H9 (cell line): ENCODE data around the gene CSAG3. TPM values are rescaled to one million over a fixed set of nuclear protein-coding genes. Genes with fewer than 3 reads are reported as not detected.
"Not testable (repeated sequence)": the region's sequence is repeated elsewhere in the genome, so short reads cannot be mapped to it uniquely, and the experiment has no call there.

Experiments used
- DNase-seq: peaks from one replicate; pipeline ENCODE4 v3.0.0-alpha.2; 2017
- H2AFZ ChIP-seq: one replicate; pipeline ENCODE4 v1.6.1; 2013; ENCODE audit warnings: mild to moderate bottlenecking, low read length, control low read depth, moderate library complexity
- H2AK5ac ChIP-seq: 2 replicates; pipeline ENCODE4 v1.6.1; 2013; ENCODE audit warnings: low read length, control low read depth, mixed read lengths; ENCODE audit not compliant: insufficient read length
- H2BK120ac ChIP-seq: one replicate; pipeline ENCODE4 v1.6.1; 2013; ENCODE audit warnings: low read depth, mild to moderate bottlenecking, low read length, control low read depth, inconsistent platforms; ENCODE audit not compliant: poor library complexity, severe bottlenecking
- H2BK12ac ChIP-seq: 2 replicates; pipeline ENCODE4 v1.6.1; 2013; ENCODE audit warnings: low read length, control low read depth, mixed read lengths, low read depth; ENCODE audit not compliant: insufficient read length
- H2BK15ac ChIP-seq: 2 replicates; pipeline ENCODE4 v1.6.1; 2013; ENCODE audit warnings: low read depth, low read length, control low read depth
- H2BK20ac ChIP-seq: one replicate; pipeline ENCODE4 v1.6.1; 2013; ENCODE audit warnings: low read depth, mild to moderate bottlenecking, low read length, control low read depth, inconsistent platforms; ENCODE audit not compliant: poor library complexity, severe bottlenecking
- H2BK5ac ChIP-seq: 2 replicates; pipeline ENCODE4 v1.6.1; 2013; ENCODE audit warnings: low read length, control low read depth, mixed read lengths; ENCODE audit not compliant: insufficient read length
- H3K14ac ChIP-seq: 2 replicates; pipeline ENCODE4 v1.6.1; 2013; ENCODE audit warnings: low read length, control low read depth; ENCODE audit not compliant: insufficient read depth
- H3K18ac ChIP-seq: 2 replicates; pipeline ENCODE4 v1.6.1; 2013; ENCODE audit warnings: low read depth, mild to moderate bottlenecking, mixed read lengths, low read length, control low read depth; ENCODE audit not compliant: insufficient read length
- H3K23ac ChIP-seq: 2 replicates; pipeline ENCODE4 v1.6.1; 2013; ENCODE audit warnings: low read length, control low read depth, mixed read lengths, low read depth; ENCODE audit not compliant: insufficient read length
- H3K23me2 ChIP-seq: 2 replicates; pipeline ENCODE4 v1.6.1; 2013; ENCODE audit warnings: low read depth, mild to moderate bottlenecking, mixed read lengths, low read length, control low read depth; ENCODE audit not compliant: insufficient read length, poor library complexity, severe bottlenecking
- H3K27ac ChIP-seq: 2 replicates; pipeline ENCODE4 v1.5.1; 2013; ENCODE audit warnings: low read length, control low read depth, mixed read lengths, low read depth; ENCODE audit not compliant: insufficient read length
- H3K27me3 ChIP-seq: 2 replicates; pipeline ENCODE4 v1.6.1; 2013; ENCODE audit warnings: low read length, control low read depth, inconsistent platforms; ENCODE audit not compliant: insufficient read depth
- H3K4ac ChIP-seq: 2 replicates; pipeline ENCODE4 v1.6.1; 2013; ENCODE audit warnings: low read depth, mild to moderate bottlenecking, control low read depth, inconsistent platforms, low read length, moderate library complexity
- H3K4me1 ChIP-seq: 2 replicates; pipeline ENCODE4 v1.6.1; 2013; ENCODE audit warnings: low read length, control low read depth, inconsistent platforms; ENCODE audit not compliant: insufficient read depth
- H3K4me2 ChIP-seq: 2 replicates; pipeline ENCODE4 v1.6.1; 2013; ENCODE audit warnings: low read length, control low read depth, mixed read lengths; ENCODE audit not compliant: insufficient read length, insufficient read depth
- H3K56ac ChIP-seq: 2 replicates; pipeline ENCODE4 v1.6.1; 2013; ENCODE audit warnings: low read depth, mild to moderate bottlenecking, mixed read lengths, low read length, control low read depth; ENCODE audit not compliant: insufficient read length
- H3K79me1 ChIP-seq: 2 replicates; pipeline ENCODE4 v1.6.1; 2013; ENCODE audit warnings: low read depth, mild to moderate bottlenecking, moderate library complexity, low read length, control low read depth, inconsistent platforms; ENCODE audit not compliant: insufficient read depth, poor library complexity, severe bottlenecking
- H3K79me2 ChIP-seq: 2 replicates; pipeline ENCODE4 v1.6.1; 2013; ENCODE audit warnings: low read length, control low read depth, inconsistent platforms; ENCODE audit not compliant: insufficient read depth
- H3K9ac ChIP-seq: 2 replicates; pipeline ENCODE4 v1.6.1; 2013; ENCODE audit warnings: low read length, control low read depth, mixed read lengths; ENCODE audit not compliant: insufficient read length; ENCODE audit errors: extremely low read depth
- H3K9me3 ChIP-seq: one replicate; pipeline ENCODE4 v1.6.1; 2013; ENCODE audit warnings: low read depth, low read length, inconsistent platforms; ENCODE audit not compliant: control insufficient read depth
- H3T11ph ChIP-seq: one replicate; pipeline ENCODE4 v1.6.1; 2013; ENCODE audit warnings: mild to moderate bottlenecking, low read length, control low read depth, inconsistent platforms
- H4K20me1 ChIP-seq: one replicate; pipeline ENCODE4 v1.6.1; 2013; ENCODE audit not compliant: control insufficient read depth, insufficient read length, insufficient read depth
- H4K5ac ChIP-seq: 2 replicates; pipeline ENCODE4 v1.6.1; 2013; ENCODE audit warnings: low read depth, mild to moderate bottlenecking, mixed read lengths, low read length, control low read depth; ENCODE audit not compliant: insufficient read length
- H4K8ac ChIP-seq: replicated peaks from 2 replicates; pipeline ENCODE4 v1.6.1; 2013; ENCODE audit warnings: low read length, control low read depth, mixed read lengths, low read depth; ENCODE audit not compliant: insufficient read length
- H4K91ac ChIP-seq: 2 replicates; pipeline ENCODE4 v1.6.1; 2013; ENCODE audit warnings: low read depth, mild to moderate bottlenecking, moderate library complexity, mixed read lengths, low read length, control low read depth; ENCODE audit not compliant: insufficient read length
- H3K27ac Mint-ChIP-seq, 3 experiments: 2 replicates in 2 of 3; 3 replicates in 1 of 3; pipeline ENCODE4 v1.8.0; 2020 to 2021; ENCODE audit warnings: mixed read lengths in 3 of 3, mild to moderate bottlenecking in 1 of 3, moderate library complexity in 1 of 3
- H3K27me3 Mint-ChIP-seq: 2 replicates; pipeline ENCODE4 v1.8.0; 2021; ENCODE audit warnings: low read depth, mild to moderate bottlenecking, moderate library complexity, mixed read lengths
- H3K36me3 Mint-ChIP-seq, 3 experiments: 2 replicates in 2 of 3; 3 replicates in 1 of 3; pipeline ENCODE4 v1.8.0; 2020 to 2021; ENCODE audit warnings: low read depth in 3 of 3, mixed read lengths in 3 of 3; ENCODE audit not compliant: insufficient read depth in 1 of 3
- H3K4me1 Mint-ChIP-seq, 2 experiments: 2 replicates each; pipeline ENCODE4 v1.8.0; 2020; ENCODE audit warnings: mixed read lengths in 2 of 2
- H3K4me3 Mint-ChIP-seq, 2 experiments: 2 replicates in 1 of 2; 3 replicates in 1 of 2; pipeline ENCODE4 v1.8.0; 2020 to 2021; ENCODE audit warnings: mild to moderate bottlenecking in 2 of 2, mixed read lengths in 2 of 2, moderate library complexity in 1 of 2
- H3K9me3 Mint-ChIP-seq, 2 experiments: 2 replicates in 1 of 2; 3 replicates in 1 of 2; pipeline ENCODE4 v1.8.0; 2020; ENCODE audit warnings: mild to moderate bottlenecking in 2 of 2, mixed read lengths in 2 of 2, moderate library complexity in 1 of 2
- WGBS: extraction: QIAGEN DNeasy Blood & Tissue Kit; methylation state at CpG from one replicate; pipeline ENCODE4 v1.1.7; 2013; ENCODE audit warnings: missing lambda C conversion rate, low lambda C conversion rate, mixed read lengths; ENCODE audit not compliant: insufficient read length; ENCODE audit errors: extremely low coverage; 5-methylcytosine and 5-hydroxymethylcytosine counted together
- total RNA-seq: library from RNA; stranded (reverse); gene quantifications from 2 replicates; pipeline ENCODE4 v1.2.1, GENCODE V29; 2021
- TF ChIP-seq, protein P1 (sequence below): fragments of 200-600 bp; sonication (generic); conservative IDR thresholded peaks from 3 replicates; pipeline ENCODE4 v1.8.0; 2021; ENCODE audit warnings: antibody characterized with exemption, mild to moderate bottlenecking

CSAG3 gene
- total RNA-seq, 1 experiment from 2014 or later = not detected

DNA sequence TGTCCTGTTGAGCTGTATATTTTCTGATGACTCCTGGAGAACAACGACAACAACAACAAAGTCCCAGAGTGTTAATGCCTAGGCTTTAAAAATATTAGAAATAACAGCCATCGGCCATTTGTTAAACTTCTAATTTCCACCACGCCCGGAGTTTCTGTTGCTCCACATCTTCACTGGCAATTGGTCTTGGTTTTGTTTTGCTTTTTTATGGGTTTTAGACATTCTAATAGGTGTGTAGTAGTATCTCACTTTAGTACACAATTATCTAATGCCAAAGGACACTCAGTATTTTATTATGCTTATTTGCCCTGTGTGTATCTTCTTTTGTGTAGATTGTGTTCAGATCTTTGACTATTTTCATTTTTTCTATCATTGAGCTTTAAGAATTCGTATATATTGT is 20.5 kb upstream of the CSAG3 start:
- Mint-ChIP-seq H3K4me3 (no peak overlapping the region), H3K36me3 (peaks cover 0 to 2% (median 1%) of the 10 kb centered on the region in 3 experiments; a peak in 3 of 7 replicates), H3K27ac (no peak overlapping the region), H3K9me3 (peaks cover 61 to 75% of the 10 kb centered on the region in 2 experiments), H3K4me1 (no peaks in the 10 kb centered on the region), H3K27me3 (peaks cover 9% of the 10 kb centered on the region)
- H3K4me1 ChIP-seq = no peaks in the 10 kb centered on the region
- no peak for DNase-seq
- H4K8ac ChIP-seq = no peak overlapping the region
- no peak overlapping the region for H2AFZ ChIP-seq
- H2AK5ac ChIP-seq = no peak overlapping the region
- H2BK20ac ChIP-seq = no peak overlapping the region
- no CpG with 5 or more reads among the region's 5 CpGs for WGBS
- no peak overlapping the region for H3K56ac ChIP-seq
- no peak overlapping the region for H3K23ac ChIP-seq
- no peak overlapping the region for H2BK15ac ChIP-seq
- H2BK120ac ChIP-seq = no peak overlapping the region
- no peak overlapping the region for H3K4ac ChIP-seq
- no peak overlapping the region for H3K4me2 ChIP-seq
- TF ChIP-seq, protein P1, sequence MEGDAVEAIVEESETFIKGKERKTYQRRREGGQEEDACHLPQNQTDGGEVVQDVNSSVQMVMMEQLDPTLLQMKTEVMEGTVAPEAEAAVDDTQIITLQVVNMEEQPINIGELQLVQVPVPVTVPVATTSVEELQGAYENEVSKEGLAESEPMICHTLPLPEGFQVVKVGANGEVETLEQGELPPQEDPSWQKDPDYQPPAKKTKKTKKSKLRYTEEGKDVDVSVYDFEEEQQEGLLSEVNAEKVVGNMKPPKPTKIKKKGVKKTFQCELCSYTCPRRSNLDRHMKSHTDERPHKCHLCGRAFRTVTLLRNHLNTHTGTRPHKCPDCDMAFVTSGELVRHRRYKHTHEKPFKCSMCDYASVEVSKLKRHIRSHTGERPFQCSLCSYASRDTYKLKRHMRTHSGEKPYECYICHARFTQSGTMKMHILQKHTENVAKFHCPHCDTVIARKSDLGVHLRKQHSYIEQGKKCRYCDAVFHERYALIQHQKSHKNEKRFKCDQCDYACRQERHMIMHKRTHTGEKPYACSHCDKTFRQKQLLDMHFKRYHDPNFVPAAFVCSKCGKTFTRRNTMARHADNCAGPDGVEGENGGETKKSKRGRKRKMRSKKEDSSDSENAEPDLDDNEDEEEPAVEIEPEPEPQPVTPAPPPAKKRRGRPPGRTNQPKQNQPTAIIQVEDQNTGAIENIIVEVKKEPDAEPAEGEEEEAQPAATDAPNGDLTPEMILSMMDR = no peak
- H3K14ac ChIP-seq = no peak overlapping the region
- no peaks in the 10 kb centered on the region for H4K20me1 ChIP-seq
- no peak overlapping the region for H3K27ac ChIP-seq
- no peak overlapping the region for H4K91ac ChIP-seq
- no peaks in the 10 kb centered on the region for H3K79me1 ChIP-seq
- no peaks in the 10 kb centered on the region for H3K79me2 ChIP-seq
- no peak overlapping the region for H3K9ac ChIP-seq
- no peak overlapping the region for H4K5ac ChIP-seq
- H3K18ac ChIP-seq = no peak overlapping the region
- peaks cover 13% of the 10 kb centered on the region for H3K9me3 ChIP-seq
- H3K27me3 ChIP-seq = no peaks in the 10 kb centered on the region
- H2BK5ac ChIP-seq = no peak overlapping the region
- no peaks in the 10 kb centered on the region for H3K23me2 ChIP-seq
- no peak overlapping the region for H2BK12ac ChIP-seq
- H3T11ph ChIP-seq = no peak overlapping the region

DNA sequence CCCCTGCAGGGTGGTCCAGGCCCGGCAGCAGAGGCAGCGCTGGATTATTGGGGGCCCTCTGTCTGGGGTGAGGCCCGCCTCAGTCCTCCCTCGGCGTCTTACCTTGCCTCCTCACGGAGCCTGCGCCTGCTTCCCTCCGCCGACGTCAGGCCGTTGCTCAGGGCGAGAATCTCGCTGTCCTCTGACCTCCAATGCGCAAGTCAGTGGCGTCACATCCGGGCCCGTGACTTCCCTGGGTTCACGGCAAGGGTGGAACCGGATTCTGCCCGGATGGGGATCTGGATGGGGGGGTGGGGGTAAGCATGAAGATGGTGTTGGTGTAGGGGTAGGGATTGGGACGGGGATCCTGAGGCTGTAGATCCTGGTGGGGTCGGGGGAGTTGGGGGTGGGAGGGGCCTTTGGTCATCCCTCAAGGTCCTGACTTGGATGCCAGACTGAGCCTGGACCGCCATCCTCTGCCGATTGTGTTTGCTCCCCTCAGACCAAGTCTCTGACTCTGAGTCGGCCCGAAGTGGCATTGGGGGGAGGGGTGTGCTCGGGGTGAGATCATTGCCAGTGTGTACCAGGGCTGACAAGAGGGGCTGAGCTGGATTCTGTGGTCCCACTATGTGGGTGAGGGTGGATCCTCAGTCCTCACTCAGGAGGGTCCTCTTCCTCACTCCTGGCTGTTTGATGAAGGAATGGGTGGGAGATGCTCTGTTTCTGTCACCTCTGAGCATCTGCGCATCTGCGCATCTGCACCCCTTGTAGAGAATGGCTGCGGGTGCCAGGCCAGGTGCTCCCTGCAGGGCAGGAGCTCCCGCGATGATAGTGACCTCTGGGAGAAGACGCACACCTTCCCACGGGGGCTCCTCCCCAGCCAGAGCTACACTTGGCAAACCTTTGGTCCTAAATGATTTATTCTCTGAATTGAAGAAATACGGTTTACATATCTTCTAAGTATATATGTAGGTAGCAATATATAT is 5.0 kb upstream of the CSAG3 start, which contains the start of gene MAGEA2:
Gene MAGEA2 (minus strand): TSS at position 157 of the 965 bp plus-strand sequence. CDS start 2,479 bp downstream, outside the sequence.
- not testable (repeated sequence) for H3K9me3 Mint-ChIP-seq, H3K14ac ChIP-seq, H3K23me2 ChIP-seq, H2AK5ac ChIP-seq, H3K79me1 ChIP-seq, H4K8ac ChIP-seq, H3K4ac ChIP-seq, H3K4me2 ChIP-seq, H3K27me3 ChIP-seq, H2BK20ac ChIP-seq, H3K27ac Mint-ChIP-seq, H3K4me1 Mint-ChIP-seq, H3K27me3 Mint-ChIP-seq, H2BK120ac ChIP-seq, H2BK5ac ChIP-seq, H4K5ac ChIP-seq, H3T11ph ChIP-seq, H3K18ac ChIP-seq, H3K56ac ChIP-seq, H3K4me1 ChIP-seq, H4K20me1 ChIP-seq, H3K9ac ChIP-seq, H4K91ac ChIP-seq, H3K4me3 Mint-ChIP-seq, H3K79me2 ChIP-seq, H3K9me3 ChIP-seq, DNase-seq, H2AFZ ChIP-seq, H2BK15ac ChIP-seq, H3K36me3 Mint-ChIP-seq, H3K27ac ChIP-seq, H3K23ac ChIP-seq, H2BK12ac ChIP-seq
- no CpG with 5 or more reads among the region's 35 CpGs for WGBS
